HG02943 (cell line): ENCODE data around the gene SP100.

Source experiments
- ATAC-seq: cut with Tn5 transposase; IDR thresholded peaks from one replicate; pipeline ENCODE4 v1.9.1; 2021; ENCODE audit warnings: mild to moderate bottlenecking, low read depth, moderate library complexity; ENCODE audit not compliant: unreplicated experiment

The SP100 gene

DNA sequence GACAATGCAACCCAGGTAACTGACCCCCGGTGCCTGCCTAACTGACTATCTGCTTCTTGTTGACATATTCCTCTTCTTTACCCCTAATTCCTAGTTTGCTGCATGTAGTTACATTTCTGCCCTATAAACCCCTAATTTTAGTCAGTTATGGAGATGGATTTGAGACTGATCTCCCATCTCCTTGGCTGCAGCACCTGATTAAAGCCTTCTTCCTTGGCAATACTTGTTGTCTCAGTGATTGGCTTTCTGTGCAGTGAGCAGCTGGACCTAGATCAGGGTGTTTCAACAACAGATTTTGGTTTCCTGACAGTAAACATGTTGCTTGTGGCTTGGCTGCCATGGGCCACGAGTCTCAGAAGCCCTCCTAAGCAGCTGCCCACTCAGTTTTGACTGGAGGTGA is 105.4 kb downstream of the SP100 start:
- no peak for ATAC-seq

DNA sequence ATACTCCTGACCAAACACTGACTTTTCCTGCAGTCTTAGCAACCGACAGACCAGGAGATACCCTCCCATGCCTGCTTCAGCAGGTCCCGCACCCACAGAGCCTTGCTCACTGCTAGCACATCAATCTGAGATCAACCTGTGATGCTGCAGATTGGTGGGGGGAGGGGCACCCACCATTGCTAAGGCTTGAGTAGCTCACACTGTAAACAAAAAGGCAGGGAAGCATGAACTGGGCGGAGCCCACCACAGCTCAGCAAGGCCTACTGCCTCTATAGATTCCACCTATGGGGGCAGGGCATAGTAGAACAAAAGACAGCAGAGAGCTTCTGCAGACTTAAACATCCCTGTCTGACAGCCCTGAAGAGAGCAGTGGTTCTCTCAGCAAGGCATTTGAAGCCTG is 109.7 kb downstream of the SP100 start:
- ATAC-seq, result no peak

- no peak for ATAC-seq
These were observed 121.6 kb downstream of the SP100 start for GRCh38 chr2:230537531-230537976.

DNA sequence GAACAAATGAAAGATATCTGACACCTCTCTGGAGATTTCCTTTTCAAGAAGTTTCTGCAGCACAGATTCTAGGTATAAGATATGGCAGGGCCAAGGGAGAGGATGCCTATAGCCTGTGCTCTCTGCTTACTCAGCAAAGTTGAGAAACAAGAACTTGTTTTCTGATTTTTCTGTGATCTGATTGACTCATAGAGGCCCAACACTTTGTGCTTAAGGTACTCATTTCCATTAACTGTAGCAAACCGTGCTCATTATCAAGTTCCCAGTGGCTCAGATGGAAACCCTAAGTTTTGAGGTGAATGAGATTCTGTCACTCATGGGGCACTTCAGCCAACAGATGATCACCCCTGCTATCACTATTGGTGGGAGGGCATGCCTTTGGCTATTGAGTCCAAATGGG is 124.3 kb downstream of the SP100 start:
- ATAC-seq, result no peak

GRCh38 chr2:230541934-230542380 is 126.0 kb downstream of the SP100 start:
- ATAC-seq, result no peak

GRCh38 chr2:230542751-230543150 is 126.8 kb downstream of the SP100 start:
- ATAC-seq, result no peak

DNA sequence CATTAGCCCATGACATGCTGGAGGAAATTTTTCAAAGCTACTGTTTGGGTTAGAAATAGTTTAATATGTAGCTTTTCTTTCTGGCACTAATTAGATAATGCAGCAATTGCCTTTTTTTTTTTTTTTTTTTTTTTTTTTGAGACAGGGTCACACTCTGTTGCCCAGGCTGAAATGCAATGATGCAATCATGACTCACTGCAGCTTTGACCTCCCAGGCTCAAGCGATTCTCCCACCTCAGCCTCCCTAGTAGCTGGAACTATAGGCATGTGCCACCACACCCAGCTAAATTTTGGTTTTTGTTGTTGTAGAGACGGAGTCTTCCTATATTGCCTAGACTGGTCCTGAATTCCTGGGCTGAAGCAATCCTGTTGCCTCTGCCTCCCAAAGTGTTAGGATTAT is 136.2 kb downstream of the SP100 start:
- no peak for ATAC-seq

- ATAC-seq, result no peak
These were observed 141.1 kb downstream of the SP100 start for GRCh38 chr2:230557065-230557464.

DNA sequence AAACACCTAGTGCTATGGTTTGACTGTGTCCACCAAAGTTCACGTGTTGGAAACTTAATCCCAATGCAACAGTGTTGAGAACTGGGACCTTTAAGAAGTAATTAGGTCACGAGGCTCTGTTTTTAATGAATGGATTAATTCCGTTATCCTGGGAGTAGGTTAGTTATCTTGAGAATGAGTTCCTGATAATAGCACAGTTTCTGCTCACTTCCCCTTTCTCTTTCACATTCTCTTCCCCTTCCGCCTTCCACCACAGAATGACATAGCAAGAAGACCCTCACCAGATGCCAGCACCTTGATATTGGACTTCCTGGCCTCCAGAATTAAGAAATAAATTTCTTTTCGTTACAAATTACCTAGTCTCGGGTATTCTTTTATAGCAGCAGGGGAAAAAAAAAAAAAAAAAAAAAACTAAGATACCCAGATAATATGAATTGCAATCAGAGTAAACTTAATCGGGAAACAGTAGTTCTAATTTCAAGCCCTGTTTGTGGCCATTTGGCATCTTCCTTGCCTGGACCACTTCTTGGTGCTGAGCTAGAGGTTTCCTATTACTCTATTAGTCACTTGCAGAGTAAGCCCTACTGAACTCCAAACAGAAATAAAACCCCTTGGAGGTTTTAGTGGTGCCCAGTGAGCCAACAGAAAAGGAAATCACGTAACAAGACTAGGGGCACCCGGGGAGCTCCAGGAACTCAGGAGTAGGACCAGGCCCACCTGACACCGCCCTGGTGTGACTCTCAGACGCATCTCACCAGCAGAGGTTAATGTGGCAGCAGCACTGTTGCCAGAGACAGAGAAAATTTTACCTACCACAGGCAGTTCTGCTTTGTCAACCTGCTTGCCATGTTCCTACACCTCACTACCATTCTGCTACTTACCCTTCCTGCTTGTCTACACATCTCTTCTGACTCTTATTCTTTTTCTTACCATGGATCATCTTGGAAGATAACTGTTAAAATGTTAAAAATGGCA is 149.1 kb downstream of the SP100 start:
- no peak for ATAC-seq

DNA sequence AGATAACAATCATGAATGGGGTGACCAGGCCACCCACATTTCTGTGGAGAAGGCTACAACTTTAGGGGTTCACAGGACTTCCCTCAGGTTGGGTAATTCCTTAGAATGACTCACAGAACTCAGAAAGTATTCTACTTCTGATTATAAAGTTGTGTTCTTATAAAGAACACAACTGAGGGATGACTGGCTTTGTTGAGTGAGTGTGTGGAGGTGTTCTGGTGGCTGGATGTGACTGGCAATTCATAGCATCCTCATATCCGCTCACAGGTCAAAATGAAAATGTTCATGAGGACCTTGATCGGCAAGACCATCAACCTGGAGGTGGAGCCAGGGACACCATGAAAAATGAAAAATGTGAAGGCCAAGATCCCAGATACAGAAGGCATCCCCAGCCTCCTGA is 153.3 kb downstream of the SP100 start:
- ATAC-seq, result no peak

DNA sequence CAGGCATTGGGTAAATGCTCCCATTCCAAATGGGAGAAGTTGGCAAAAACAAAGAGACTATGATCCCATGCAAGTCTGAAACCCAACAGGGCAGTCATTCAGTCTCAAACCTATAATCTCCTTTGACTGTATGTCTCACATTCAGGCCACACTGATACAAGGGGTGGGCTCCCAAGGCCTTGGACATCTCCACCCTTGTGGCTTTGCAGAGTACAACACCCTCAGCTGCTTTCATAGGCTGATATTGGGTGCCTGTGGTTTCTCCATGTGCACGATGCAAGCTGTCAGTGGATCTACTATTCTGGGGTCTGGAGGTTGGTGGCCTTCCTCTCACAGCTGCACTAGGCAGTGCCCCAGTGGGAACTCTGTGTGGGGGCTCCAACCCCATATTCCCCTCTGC is 155.0 kb downstream of the SP100 start:
- no peak for ATAC-seq

DNA sequence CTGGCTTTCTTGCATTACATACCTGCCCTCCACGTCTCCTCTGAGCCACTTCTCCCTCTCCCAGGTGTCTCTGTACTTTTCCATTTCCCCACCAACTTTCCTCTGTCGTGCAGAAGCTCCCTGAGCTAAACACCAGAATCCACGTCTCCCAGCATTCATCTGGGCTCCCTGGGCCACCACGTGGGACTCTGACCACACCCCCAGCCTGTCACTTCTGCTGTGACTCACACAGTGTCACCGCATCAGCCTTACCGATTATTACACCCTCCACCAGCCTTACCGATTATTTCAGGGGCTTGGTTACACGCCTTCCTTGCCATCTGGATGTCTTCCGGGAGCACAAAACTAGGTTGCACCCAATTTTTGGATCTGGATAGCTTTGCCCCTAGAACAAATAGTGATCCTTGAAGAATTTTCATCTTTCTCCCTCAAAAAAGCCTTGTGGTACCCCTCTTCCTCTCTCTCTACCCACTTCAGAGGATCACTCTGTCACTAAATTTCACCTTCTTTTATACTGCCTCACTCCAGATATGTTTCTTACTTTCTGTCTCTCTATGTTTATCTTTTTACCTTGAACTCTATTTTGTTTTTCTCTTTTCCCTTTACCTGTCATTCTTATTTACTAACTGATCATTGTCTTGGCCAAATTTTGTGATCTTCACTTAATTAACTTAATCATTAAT is 159.8 kb downstream of the SP100 start:
- no peak for ATAC-seq

DNA sequence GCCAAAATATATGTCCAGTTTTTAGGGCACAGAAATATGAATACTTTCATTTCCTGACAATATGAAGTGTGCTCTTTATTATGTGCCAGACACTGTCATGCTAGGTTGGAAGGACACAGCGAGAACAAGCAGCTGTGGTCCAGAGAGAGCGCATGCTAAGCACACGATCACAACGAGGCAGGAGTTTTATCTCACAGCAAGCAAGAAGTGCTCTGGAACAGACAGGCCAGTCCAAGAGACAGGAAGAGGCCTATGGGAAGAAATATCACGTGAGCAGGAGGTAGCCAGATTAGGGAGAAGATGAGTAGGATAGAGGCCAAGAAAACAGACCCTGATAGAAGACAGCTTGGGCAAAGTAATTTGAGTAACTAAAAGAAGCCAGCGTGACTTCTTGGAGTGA is 161.1 kb downstream of the SP100 start:
- no peak for ATAC-seq

- ATAC-seq, result no peak
These were observed 162.1 kb downstream of the SP100 start for GRCh38 chr2:230578106-230578505.

- no peak for ATAC-seq
These were observed 166.9 kb downstream of the SP100 start for GRCh38 chr2:230582851-230583283.

DNA sequence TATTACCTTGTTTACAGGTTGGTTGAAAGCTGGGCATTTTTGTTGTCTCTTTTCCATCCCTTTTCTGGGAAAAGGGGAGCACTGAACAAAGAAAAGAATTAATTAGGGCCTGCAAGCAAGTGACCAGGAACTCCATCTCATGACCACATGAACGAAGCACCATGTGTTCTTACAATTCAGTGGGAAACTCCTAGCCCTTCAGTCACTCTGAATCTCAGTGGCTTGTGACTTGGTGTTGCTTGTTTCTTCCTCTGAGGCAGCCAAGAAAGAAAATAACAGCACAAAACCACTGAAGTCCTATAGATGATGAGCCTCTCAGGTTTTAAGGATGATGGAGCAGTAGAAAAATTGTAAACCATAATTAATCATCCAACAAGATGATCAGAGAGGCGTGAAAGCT is 167.6 kb downstream of the SP100 start:
- no peak for ATAC-seq

DNA sequence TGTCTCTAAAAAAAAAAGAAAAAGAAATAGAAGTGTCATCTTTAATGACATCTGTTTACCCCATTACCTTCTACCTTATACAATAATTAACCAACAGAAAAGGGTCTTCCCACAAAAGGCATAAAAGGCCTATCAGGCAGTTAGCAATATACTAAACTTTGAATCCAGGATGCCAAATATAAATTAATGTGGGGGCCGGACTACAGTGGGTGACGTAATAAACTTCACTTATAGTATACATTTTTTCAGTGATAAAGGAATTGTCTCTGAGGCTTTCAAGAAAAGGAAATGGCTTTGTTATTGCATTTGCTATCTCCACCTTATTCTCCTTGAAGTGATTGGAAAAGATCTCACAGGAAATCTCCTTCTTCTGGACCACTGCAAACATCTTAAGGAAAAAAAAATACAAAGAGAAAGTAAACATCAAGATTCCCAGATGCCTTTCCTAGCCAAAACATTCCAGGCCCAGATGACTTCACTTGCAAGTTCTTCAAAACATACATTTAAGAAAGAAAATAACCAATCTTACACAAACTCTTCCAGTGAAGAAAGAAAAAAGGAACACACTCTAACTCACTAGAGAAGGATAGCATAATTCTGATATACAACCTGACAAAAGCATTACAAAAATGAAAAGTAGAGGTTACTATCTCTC is 170.5 kb downstream of the SP100 start:
- ATAC-seq, result no peak

GRCh38 chr2:230589025-230589424 is 173.0 kb downstream of the SP100 start:
- no peak for ATAC-seq

- ATAC-seq, result peak; percentile 96
These were observed 173.6 kb downstream of the SP100 start for GRCh38 chr2:230589497-230590015.

- no peak for ATAC-seq
These were observed 174.3 kb downstream of the SP100 start for GRCh38 chr2:230590333-230590732.

DNA sequence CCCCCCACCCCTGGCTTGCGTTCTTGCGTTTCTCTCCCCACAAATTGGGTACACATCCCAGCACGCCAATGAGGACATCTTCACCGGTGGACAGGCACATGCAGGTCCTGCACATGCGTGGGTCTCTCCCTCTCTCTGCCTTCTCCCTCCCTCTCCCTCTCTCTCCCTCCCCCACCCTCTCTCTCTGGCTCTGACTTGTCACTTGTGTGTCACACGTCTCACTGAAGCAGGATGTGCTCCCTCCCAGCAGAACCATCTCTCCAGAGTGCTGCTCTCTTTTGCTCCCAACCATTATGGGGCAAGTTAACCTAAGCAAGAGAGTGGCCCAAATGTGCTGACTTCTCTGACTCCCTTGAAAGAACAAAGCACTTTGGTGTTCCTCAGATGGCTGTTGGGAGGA is 175.8 kb downstream of the SP100 start:
- ATAC-seq, result no peak
